ENCODE measurements around the gene XCR1.

DNA sequence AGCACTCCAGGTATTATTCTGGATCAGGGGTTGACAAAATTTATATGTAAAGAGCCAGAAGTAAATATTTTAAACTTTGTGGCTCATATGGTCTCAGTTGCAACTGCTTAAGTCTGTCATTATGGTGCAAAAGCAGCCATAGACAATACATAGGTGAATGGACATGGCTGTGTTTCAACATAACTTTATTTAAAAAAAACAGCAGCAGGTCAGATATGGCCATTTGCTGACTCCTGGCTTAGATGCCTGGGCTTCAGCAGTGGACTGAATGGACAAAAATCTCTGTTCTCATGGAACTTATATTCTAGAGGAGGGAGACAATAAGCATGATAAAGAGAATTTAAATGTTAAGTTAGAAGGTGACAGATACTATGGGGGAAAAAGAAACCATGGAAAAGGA is 20.0 kb downstream of the XCR1 start:
- TF ChIP-seq SP1 (IDR thresholded peaks at IDR 0.05; ENCODE audit: low read depth) (no peak), POLR2A (IDR thresholded peaks at IDR 0.05; ENCODE audit: borderline replicate concordance, extremely low read depth, insufficient read depth, insufficient read length) (no peak)
- TF ChIP-seq, protein P1, sequence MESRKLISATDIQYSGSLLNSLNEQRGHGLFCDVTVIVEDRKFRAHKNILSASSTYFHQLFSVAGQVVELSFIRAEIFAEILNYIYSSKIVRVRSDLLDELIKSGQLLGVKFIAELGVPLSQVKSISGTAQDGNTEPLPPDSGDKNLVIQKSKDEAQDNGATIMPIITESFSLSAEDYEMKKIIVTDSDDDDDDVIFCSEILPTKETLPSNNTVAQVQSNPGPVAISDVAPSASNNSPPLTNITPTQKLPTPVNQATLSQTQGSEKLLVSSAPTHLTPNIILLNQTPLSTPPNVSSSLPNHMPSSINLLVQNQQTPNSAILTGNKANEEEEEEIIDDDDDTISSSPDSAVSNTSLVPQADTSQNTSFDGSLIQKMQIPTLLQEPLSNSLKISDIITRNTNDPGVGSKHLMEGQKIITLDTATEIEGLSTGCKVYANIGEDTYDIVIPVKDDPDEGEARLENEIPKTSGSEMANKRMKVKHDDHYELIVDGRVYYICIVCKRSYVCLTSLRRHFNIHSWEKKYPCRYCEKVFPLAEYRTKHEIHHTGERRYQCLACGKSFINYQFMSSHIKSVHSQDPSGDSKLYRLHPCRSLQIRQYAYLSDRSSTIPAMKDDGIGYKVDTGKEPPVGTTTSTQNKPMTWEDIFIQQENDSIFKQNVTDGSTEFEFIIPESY (IDR thresholded peaks at IDR 0.05; ENCODE audit: extremely low read depth, insufficient replicate concordance, low read length), result no peak

All from HCT116 (cell line).